IMR-90 (cell line): Measurements from ENCODE around the gene CHRNA3. TPM values are rescaled to one million over a fixed set of nuclear protein-coding genes. Genes with fewer than 3 reads are reported as not detected.

Experiments used
- ATAC-seq: fragments of 200-7000 bp; cut with Tn5 transposase; 2 replicates; pipeline ENCODE4 v1.9.1; 2020; ENCODE audit warnings: low read depth, mild to moderate bottlenecking, moderate library complexity
- BruUV-seq: library from RNA; stranded (reverse); fragments of 400-500 nt; replicated peaks from 2 replicates; lab custom pipeline; 2021; lab: Mats Ljungman, UMichigan
- CTCF ChIA-PET: fragments of 300-600 bp; formaldehyde crosslinking; extraction: SDS; loops from one replicate; lab custom pipeline; 2021; ENCODE audit warnings: antibody characterized with exemption; lab: Yijun Ruan, JAX
- POLR2A ChIA-PET: fragments of 300-600 bp; sonication (Branson Sonifier 250); formaldehyde crosslinking; loops from one replicate; lab custom pipeline; 2022; ENCODE audit warnings: antibody characterized with exemption; ENCODE audit not compliant: unreplicated experiment; lab: Charles Lee
- DNase-seq: peaks from one replicate; pipeline ENCODE4 v3.0.0; 2013
- H2AFZ ChIP-seq: replicated peaks from 2 replicates; pipeline ENCODE3; 2013; ENCODE audit warnings: low read length, mild to moderate bottlenecking; ENCODE audit not compliant: poor library complexity
- H2AK5ac ChIP-seq: 2 replicates; pipeline ENCODE4 v1.6.1; 2013; ENCODE audit warnings: low read depth, low read length, inconsistent platforms
- H2AK9ac ChIP-seq: replicated peaks from 2 replicates; pipeline ENCODE3; 2013; ENCODE audit warnings: mild to moderate bottlenecking, low read depth, low read length, moderate library complexity; ENCODE audit not compliant: poor library complexity
- H2BK120ac ChIP-seq: 2 replicates; pipeline ENCODE4 v1.6.1; 2013; ENCODE audit warnings: low read depth, low read length, inconsistent platforms
- H2BK15ac ChIP-seq: 3 replicates; pipeline ENCODE4 v1.6.1; 2013; ENCODE audit warnings: low read depth, low read length, inconsistent platforms
- H2BK20ac ChIP-seq: 2 replicates; pipeline ENCODE4 v1.6.1; 2013; ENCODE audit warnings: low read depth, mild to moderate bottlenecking, inconsistent platforms, low read length, moderate library complexity
- H2BK5ac ChIP-seq: 2 replicates; pipeline ENCODE4 v1.6.1; 2013; ENCODE audit warnings: mild to moderate bottlenecking, low read depth, low read length, inconsistent platforms; ENCODE audit not compliant: poor library complexity, severe bottlenecking
- H3K14ac ChIP-seq: replicated peaks from 2 replicates; pipeline ENCODE4 v1.6.1; 2013; ENCODE audit warnings: low read depth, low read length, inconsistent platforms
- H3K18ac ChIP-seq: 2 replicates; pipeline ENCODE4 v1.6.1; 2013; ENCODE audit warnings: low read depth, low read length, control low read depth
- H3K23ac ChIP-seq: 2 replicates; pipeline ENCODE4 v1.6.1; 2013; ENCODE audit warnings: low read depth, low read length, inconsistent platforms
- H3K27ac ChIP-seq: 2 replicates; pipeline ENCODE4 v1.5.1; 2013; ENCODE audit warnings: mild to moderate bottlenecking, control low read depth, low read length; ENCODE audit not compliant: insufficient read depth
- H3K27me3 ChIP-seq: 2 replicates; pipeline ENCODE4 v1.6.1; 2013; ENCODE audit warnings: low read length; ENCODE audit not compliant: control insufficient read depth, insufficient read depth
- H3K36me3 ChIP-seq: 2 replicates; pipeline ENCODE4 v1.6.1; 2013; ENCODE audit warnings: low read length, mixed read lengths; ENCODE audit not compliant: control insufficient read depth, insufficient read depth
- H3K4ac ChIP-seq: 2 replicates; pipeline ENCODE4 v1.6.1; 2013; ENCODE audit warnings: low read depth, low read length, inconsistent platforms
- H3K4me1 ChIP-seq: 2 replicates; pipeline ENCODE4 v1.6.1; 2013; ENCODE audit warnings: low read length, mixed read lengths; ENCODE audit not compliant: control insufficient read depth, insufficient read depth
- H3K4me2 ChIP-seq: 2 replicates; pipeline ENCODE4 v1.6.1; 2013; ENCODE audit warnings: low read depth, mild to moderate bottlenecking, control low read depth, low read length, moderate library complexity
- H3K4me3 ChIP-seq: 2 replicates; pipeline ENCODE4 v1.5.1; 2013; ENCODE audit warnings: low read depth, mild to moderate bottlenecking, control low read depth, low read length, moderate library complexity; ENCODE audit not compliant: insufficient read depth
- H3K56ac ChIP-seq: 2 replicates; pipeline ENCODE4 v1.6.1; 2013; ENCODE audit warnings: low read length, inconsistent platforms; ENCODE audit not compliant: insufficient read depth; ENCODE audit errors: extremely low read depth
- H3K79me1 ChIP-seq, 2 experiments: 2 replicates each; pipeline ENCODE4 v1.6.1; 2013; ENCODE audit warnings: low read length in 2 of 2, inconsistent platforms in 1 of 2, low read depth in 1 of 2
- H3K9ac ChIP-seq: 2 replicates; pipeline ENCODE4 v1.6.1; 2013; ENCODE audit warnings: low read depth, low read length, control low read depth
- H3K9me1 ChIP-seq: 2 replicates; pipeline ENCODE4 v1.6.1; 2013; ENCODE audit warnings: low read length, inconsistent platforms; ENCODE audit not compliant: insufficient read depth
- H3K9me3 ChIP-seq: 2 replicates; pipeline ENCODE4 v1.6.1; 2013; ENCODE audit warnings: low read length; ENCODE audit not compliant: control insufficient read depth, insufficient read depth
- H4K20me1 ChIP-seq: 2 replicates; pipeline ENCODE4 v1.6.1; 2013; ENCODE audit warnings: low read length, inconsistent platforms; ENCODE audit not compliant: insufficient read depth
- H4K5ac ChIP-seq: 2 replicates; pipeline ENCODE4 v1.6.1; 2013; ENCODE audit warnings: mild to moderate bottlenecking, low read depth, low read length, control low read depth
- H4K8ac ChIP-seq, 2 experiments: 2 replicates each; pipeline ENCODE4 v1.6.1; 2013; ENCODE audit warnings: low read depth in 2 of 2, low read length in 2 of 2, control low read depth in 1 of 2, inconsistent platforms in 1 of 2
- H4K91ac ChIP-seq: 2 replicates; pipeline ENCODE4 v1.6.1; 2013; ENCODE audit warnings: low read depth, low read length, inconsistent platforms; ENCODE audit not compliant: insufficient read depth
- BHLHE40 ChIP-seq: fragments of 150-350 bp; IDR thresholded peaks from 2 replicates; pipeline ENCODE4 v1.6.1; 2016; ENCODE audit warnings: mild to moderate bottlenecking, low read depth, low read length
- CEBPB ChIP-seq: IDR thresholded peaks from 2 replicates; pipeline ENCODE4 v1.6.1; 2012; ENCODE audit warnings: low read depth, low read length, improper control_type of control experiment
- CHD1 ChIP-seq: IDR thresholded peaks from 2 replicates; pipeline ENCODE4 v1.6.1; 2012; ENCODE audit warnings: low read depth, low read length, improper control_type of control experiment
- CTCF ChIP-seq: conservative IDR thresholded peaks from 2 replicates; pipeline ENCODE4 v1.5.1; 2012; ENCODE audit warnings: mild to moderate bottlenecking, low read depth, low read length, improper control_type of control experiment
- FOS ChIP-seq: fragments of 150-350 bp; IDR thresholded peaks from 2 replicates; pipeline ENCODE4 v1.6.1; 2016; ENCODE audit warnings: low read depth, low read length
- MAFK ChIP-seq: IDR thresholded peaks from 2 replicates; pipeline ENCODE4 v1.6.1; 2012; ENCODE audit warnings: low read depth, low read length, improper control_type of control experiment
- MAZ ChIP-seq: IDR thresholded peaks from 2 replicates; pipeline ENCODE4 v1.6.1; 2012; ENCODE audit warnings: low read depth, mild to moderate bottlenecking, low read length, improper control_type of control experiment, moderate library complexity, borderline replicate concordance
- MXI1 ChIP-seq: IDR thresholded peaks from 2 replicates; pipeline ENCODE4 v1.6.1; 2012; ENCODE audit warnings: low read depth, mild to moderate bottlenecking, low read length, moderate library complexity, borderline replicate concordance
- NFE2L2 ChIP-seq: fragments of 150-350 bp; IDR thresholded peaks from 2 replicates; pipeline ENCODE4 v1.6.1; 2016; ENCODE audit warnings: low read depth, mild to moderate bottlenecking, low read length
- POLR2A ChIP-seq: IDR thresholded peaks from 2 replicates; pipeline ENCODE4 v1.6.1; 2012; ENCODE audit warnings: mild to moderate bottlenecking, low read depth, low read length
- RAD21 ChIP-seq: IDR thresholded peaks from 2 replicates; pipeline ENCODE4 v1.6.1; 2012; ENCODE audit warnings: low read length, improper control_type of control experiment
- RCOR1 ChIP-seq: IDR thresholded peaks from 2 replicates; pipeline ENCODE4 v1.6.1; 2012; ENCODE audit warnings: mild to moderate bottlenecking, low read length, improper control_type of control experiment; ENCODE audit not compliant: insufficient replicate concordance
- RFX5 ChIP-seq: IDR thresholded peaks from 2 replicates; pipeline ENCODE4 v1.8.0; 2012; ENCODE audit warnings: low read depth, mild to moderate bottlenecking, low read length, moderate library complexity
- SMC3 ChIP-seq: fragments of 150-350 bp; IDR thresholded peaks from 2 replicates; pipeline ENCODE4 v1.6.1; 2016; ENCODE audit warnings: low read depth, mild to moderate bottlenecking, antibody characterized with exemption, low read length, moderate library complexity
- USF2 ChIP-seq: fragments of 150-350 bp; IDR thresholded peaks from 2 replicates; pipeline ENCODE4 v1.6.1; 2017; ENCODE audit warnings: mild to moderate bottlenecking, antibody characterized with exemption, low read length, low read depth
- WGBS, 2 experiments: methylation state at CpG; one replicate each; pipeline versions ENCODE4 v1.1.5 to v1.1.7; 2013; ENCODE audit warnings: missing lambda C conversion rate in 2 of 2; ENCODE audit not compliant: insufficient read length in 1 of 2; ENCODE audit errors: extremely low coverage in 2 of 2; 5-methylcytosine and 5-hydroxymethylcytosine counted together
- dilution Hi-C: fragments of 300-500 bp; cut with HindIII; formaldehyde crosslinking; loops from one replicate; pipeline ENCODE4 v1.14.3; 2018; ENCODE audit warnings: low sequenced_read_pairs; ENCODE audit not compliant: unreplicated experiment
- in situ Hi-C: fragments of 300-500 bp; cut with MboI; formaldehyde crosslinking; loops from 3 replicates; pipeline ENCODE4 v1.14.3; 2019; ENCODE audit warnings: low sequenced_read_pairs, inconsistent platforms, mixed read lengths
- intact Hi-C: fragments of 100-400 bp; cut with micrococcal nuclease; formaldehyde crosslinking; loops from 2 replicates; pipeline ENCODE4 v1.10.0; 2022
- polyA plus RNA-seq, 3 experiments: library from polyadenylated mRNA; depleted of rRNA; stranded (reverse); fragments of >200 nt; gene quantifications; 2 replicates each; pipeline ENCODE4 v1.2.3, GENCODE V29; 2012; ENCODE audit warnings: low replicate concordance in 1 of 3
- total RNA-seq: library from RNA; depleted of rRNA; stranded (reverse); fragments of >200 nt; gene quantifications from 2 replicates; pipeline ENCODE4 v1.2.3, GENCODE V29; 2012
- TF ChIP-seq, protein P1 (sequence below): fragments of 150-350 bp; IDR thresholded peaks from 2 replicates; pipeline ENCODE4 v1.6.1; 2016; ENCODE audit warnings: low read depth, mild to moderate bottlenecking, low read length, moderate library complexity, borderline replicate concordance

CHRNA3 gene
- total and polyA plus RNA-seq, 2 of the 4 experiments (the other 2 are of a cell fraction): not detected

GRCh38 chr15:78605680-78606079, 15.1 kb downstream of the CHRNA3 start:
- no peak overlapping the region for H2AK9ac ChIP-seq
- no CpG with 5 or more reads among the region's 4 CpGs for WGBS, 2 experiments

More at GRCh38 chr15:78605680-78606079, 15.1 kb downstream of the CHRNA3 start:
- DNase-seq (no peak), ATAC-seq (no peak)
- Histone ChIP-seq H3K79me1 (no peaks in the 10 kb centered on the region), H3K18ac (no peak overlapping the region), H3K9me1 (no peaks in the 10 kb centered on the region), H3K4me2 (no peak overlapping the region), H3K56ac (no peak overlapping the region), H2BK15ac (no peak overlapping the region), H3K36me3 (no peaks in the 10 kb centered on the region), H3K23ac (no peak overlapping the region), H3K4me3 (no peak overlapping the region), H4K8ac (no peak overlapping the region), H2AK5ac (no peak overlapping the region), H3K9me3 (no peaks in the 10 kb centered on the region), H3K27ac (no peak overlapping the region), H3K14ac (no peak overlapping the region), H4K91ac (no peak overlapping the region), H3K27me3 (peaks cover 4% of the 10 kb centered on the region; the same call in 1 of the 2 replicates), H2AFZ (no peak overlapping the region), H3K4me1 (no peaks in the 10 kb centered on the region), H2BK5ac (no peak overlapping the region), H2BK120ac (no peak overlapping the region), H3K4ac (no peak overlapping the region), H3K9ac (no peak overlapping the region), H4K20me1 (no peaks in the 10 kb centered on the region), H4K5ac (no peak overlapping the region), H2BK20ac (no peak overlapping the region)
- CTCF ChIA-PET: interaction anchor here (0.7 kb wide), 1 partner anchor 147 kb away, joined by 5 read pairs; no protein-coding TSS in a partner anchor
- TF ChIP-seq BHLHE40 (no peak), CEBPB (no peak), SMC3 (no peak), FOS (no peak), RCOR1 (no peak), CTCF (no peak), MXI1 (no peak), USF2 (no peak), MAZ (no peak), NFE2L2 (no peak), POLR2A (no peak), RAD21 (no peak), CHD1 (no peak), RFX5 (no peak), MAFK (no peak)
- TF ChIP-seq, protein P1, sequence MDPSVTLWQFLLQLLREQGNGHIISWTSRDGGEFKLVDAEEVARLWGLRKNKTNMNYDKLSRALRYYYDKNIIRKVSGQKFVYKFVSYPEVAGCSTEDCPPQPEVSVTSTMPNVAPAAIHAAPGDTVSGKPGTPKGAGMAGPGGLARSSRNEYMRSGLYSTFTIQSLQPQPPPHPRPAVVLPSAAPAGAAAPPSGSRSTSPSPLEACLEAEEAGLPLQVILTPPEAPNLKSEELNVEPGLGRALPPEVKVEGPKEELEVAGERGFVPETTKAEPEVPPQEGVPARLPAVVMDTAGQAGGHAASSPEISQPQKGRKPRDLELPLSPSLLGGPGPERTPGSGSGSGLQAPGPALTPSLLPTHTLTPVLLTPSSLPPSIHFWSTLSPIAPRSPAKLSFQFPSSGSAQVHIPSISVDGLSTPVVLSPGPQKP: no peak
- POLR2A ChIA-PET: no interaction called here
- BruUV-seq: no TSS peak
- intact Hi-C loops (no loop called here), in situ Hi-C loops (no loop called here), dilution Hi-C loops (no loop called here)
